K562 (cell line): ENCODE data around the gene SUPT5H. TPM values are rescaled to one million over a fixed set of nuclear protein-coding genes. Genes with fewer than 3 reads are reported as not detected.

Source experiments
- ARID4B ChIP-seq: sonication (generic); formaldehyde crosslinking; IDR thresholded peaks from 2 replicates; pipeline ENCODE4 v1.8.0; 2022; ENCODE audit warnings: mild to moderate bottlenecking, missing genetic modification reagents
- ATF1 ChIP-seq, 2 experiments: fragments of 450-650 bp in 1 of 2; IDR thresholded peaks; 2 replicates each; pipeline ENCODE4 v1.6.1; 2016; ENCODE audit warnings: missing compliant biosample characterization in 1 of 2, missing genetic modification characterization in 1 of 2
- BRD4 ChIP-seq: fragments of 200-600 bp; sonication (generic); IDR thresholded peaks from 2 replicates; pipeline ENCODE4 v1.6.1; 2017; ENCODE audit warnings: inconsistent platforms
- HMBOX1 ChIP-seq: sonication (generic); IDR thresholded peaks from 2 replicates; pipeline ENCODE4 v1.6.1; 2016
- MYNN ChIP-seq, 2 experiments: sonication (generic); formaldehyde crosslinking in 1 of 2; IDR thresholded peaks; 2 replicates each; pipeline versions ENCODE4 v1.5.0 to v1.6.1; 2016 to 2020; ENCODE audit warnings: antibody characterized with exemption in 1 of 2, missing genetic modification reagents in 1 of 2
- PHF8 ChIP-seq: fragments of 200-600 bp; sonication (generic); IDR thresholded peaks from 2 replicates; pipeline ENCODE4 v1.6.1; 2012; ENCODE audit warnings: mixed run types, mild to moderate bottlenecking, inconsistent platforms, low read length, moderate library complexity, borderline replicate concordance
- TBP ChIP-seq: optimal IDR thresholded peaks from 2 replicates; pipeline ENCODE3; 2011; ENCODE audit warnings: low read depth, low read length, improper control_type of control experiment
- USF1 ChIP-seq: sonication (generic); formaldehyde crosslinking; IDR thresholded peaks from 2 replicates; pipeline ENCODE4 v1.9.0; 2022; ENCODE audit warnings: mild to moderate bottlenecking, missing genetic modification reagents
- ZFX ChIP-seq: sonication (generic); formaldehyde crosslinking; IDR thresholded peaks from 2 replicates; pipeline ENCODE4 v1.8.0; 2022; ENCODE audit warnings: mild to moderate bottlenecking, missing genetic modification reagents, moderate library complexity
- ZNF407 ChIP-seq: fragments of 450-650 bp; IDR thresholded peaks from 2 replicates; pipeline ENCODE4 v1.6.1; 2016; ENCODE audit warnings: low read depth
- polyA plus RNA-seq, 8 experiments: library from polyadenylated mRNA; depleted of rRNA in 4 of 8; stranded (reverse) in 5 of 8; unstranded in 3 of 8; fragments of >200 nt; fragmentation: Nextera tagmentation in 2 of 8; fragmentation: Illumina TruSeq in 1 of 8; extraction: Ambion mirVana in 2 of 8; extraction: Trizol in 1 of 8; gene quantifications; 2 replicates each; pipeline versions ENCODE4 v1.2.1 to v1.2.3, GENCODE V29; 2011 to 2014; ENCODE audit warnings: inconsistent platforms in 1 of 8, missing spikeins in 1 of 8
- total RNA-seq, 7 experiments: library from RNA; depleted of rRNA in 6 of 7; stranded (reverse); fragments of >200 nt in 6 of 7; fragmentation: Illumina TruSeq in 2 of 7; extraction: Trizol in 2 of 7; gene quantifications; 2 replicates each; pipeline versions ENCODE4 v1.2.1 to v1.2.3, GENCODE V29; 2011 to 2021; ENCODE audit warnings: low replicate concordance in 1 of 7

The SUPT5H gene
- total and polyA plus RNA-seq, 9 of the 15 experiments (the other 6 are each of a cell fraction or from before 2014, with no cell fraction given), result 13.3 to 85.9 (median 35.9) TPM

- TF ChIP-seq ZNF407 (no peak; the same call in 1 of the 2 replicates), TBP (peak; percentile 98), ZFX (peak; percentile 83), USF1 (CRISPR knock-in tag) (no peak; the same call in 1 of the 2 replicates), BRD4 (peak; percentile 91), MYNN (IDR thresholded peaks at IDR 0.05) (no peak), MYNN (CRISPR knock-in tag; IDR thresholded peaks at IDR 0.05) (no peak), ATF1 (CRISPR knock-in tag; IDR thresholded peaks at IDR 0.05) (no peak), ATF1 (tag; IDR thresholded peaks at IDR 0.05) (peak; percentile 79), PHF8 (peak; percentile 100), HMBOX1 (no peak), ARID4B (CRISPR knock-in tag) (peak; percentile 95)
Measured at GRCh38 chr19:39435499-39436349, 9.7 kb upstream of the SUPT5H start, which contains the start of gene RPS16 (continued).
